H1 (cell line): ENCODE measurements around the gene ZNF716. TPM values are rescaled to one million over a fixed set of nuclear protein-coding genes. Genes with fewer than 3 reads are reported as not detected.

Source experiments
- CTCF ChIA-PET: fragments of 300-600 bp; sonication (Branson Sonifier 250); formaldehyde crosslinking; loops from one replicate; lab custom pipeline; 2021; ENCODE audit not compliant: partially characterized antibody; lab: Charles Lee
- POLR2A ChIA-PET: fragments of 300-600 bp; sonication (Branson Sonifier 250); formaldehyde crosslinking; loops from one replicate; lab custom pipeline; 2021; ENCODE audit warnings: inconsistent platforms; ENCODE audit not compliant: partially characterized antibody; lab: Charles Lee
- DNase-seq, 2 experiments: peaks; one replicate each; pipeline versions ENCODE4 v3.0.0 to v3.0.0-alpha.2; 2010 to 2022; ENCODE audit warnings: low spot score in 2 of 2, low read depth in 1 of 2, mixed read lengths in 1 of 2
- FAIRE-seq: peaks from 2 replicates; lab custom pipeline; 2011; peaks lifted over from hg19 to GRCh38; lab: Jason Lieb, UNC
- H2AFZ ChIP-seq: 2 replicates; pipeline ENCODE4 v1.8.1; 2012; ENCODE audit warnings: low read length, inconsistent platforms
- H2AK5ac ChIP-seq: 2 replicates; pipeline ENCODE4 v1.6.1; 2013; ENCODE audit warnings: low read depth, low read length
- H2BK120ac ChIP-seq: replicated peaks from 2 replicates; pipeline ENCODE3; 2013; ENCODE audit warnings: low read depth, low read length, inconsistent platforms
- H2BK12ac ChIP-seq: 2 replicates; pipeline ENCODE4 v1.6.1; 2013; ENCODE audit warnings: low read depth, low read length
- H2BK15ac ChIP-seq: 2 replicates; pipeline ENCODE4 v1.6.1; 2013; ENCODE audit warnings: low read length
- H2BK20ac ChIP-seq: 2 replicates; pipeline ENCODE4 v1.6.1; 2013; ENCODE audit warnings: low read length
- H2BK5ac ChIP-seq: 2 replicates; pipeline ENCODE4 v1.6.1; 2013; ENCODE audit warnings: low read depth, low read length
- H3K14ac ChIP-seq: 2 replicates; pipeline ENCODE4 v1.6.1; 2013; ENCODE audit warnings: inconsistent platforms; ENCODE audit not compliant: insufficient read length
- H3K18ac ChIP-seq: 2 replicates; pipeline ENCODE4 v1.6.1; 2013; ENCODE audit warnings: low read length; ENCODE audit errors: extremely low read depth
- H3K23ac ChIP-seq: 2 replicates; pipeline ENCODE4 v1.6.1; 2013; ENCODE audit warnings: inconsistent platforms; ENCODE audit not compliant: insufficient read length
- H3K23me2 ChIP-seq: 2 replicates; pipeline ENCODE4 v1.6.1; 2013; ENCODE audit warnings: low read depth, low read length
- H3K27ac ChIP-seq: 2 replicates; pipeline ENCODE4 v1.6.1; 2011; ENCODE audit warnings: low read depth, low read length, inconsistent platforms
- H3K27me3 ChIP-seq, 4 experiments: replicated peaks in 1 of 4; 1 replicate in 1 of 4; 2 replicates in 3 of 4; pipeline versions ENCODE4 v1.6.1 to v1.8.1; 2011 to 2013; ENCODE audit warnings: low read length in 3 of 4, mild to moderate bottlenecking in 3 of 4, inconsistent platforms in 2 of 4, mixed read lengths in 2 of 4, moderate library complexity in 1 of 4; ENCODE audit not compliant: control insufficient read depth in 3 of 4, insufficient read depth in 3 of 4; ENCODE audit errors: extremely low read depth in 1 of 4
- H3K36me3 ChIP-seq, 4 experiments: 2 replicates each; pipeline versions ENCODE4 v1.6.1 to v1.8.1; 2011 to 2013; ENCODE audit warnings: mild to moderate bottlenecking in 4 of 4, low read length in 3 of 4, moderate library complexity in 2 of 4, control low read depth in 1 of 4, inconsistent platforms in 1 of 4; ENCODE audit not compliant: insufficient read depth in 4 of 4, control insufficient read depth in 2 of 4
- H3K4ac ChIP-seq: replicated peaks from 2 replicates; pipeline ENCODE3; 2013; ENCODE audit warnings: low read length, low read depth, mixed read lengths, inconsistent platforms; ENCODE audit not compliant: insufficient read length
- H3K4me1 ChIP-seq, 4 experiments: replicated peaks in 1 of 4; 1 replicate in 1 of 4; 2 replicates in 3 of 4; pipeline versions ENCODE4 v1.6.1 to v1.8.1; 2011 to 2013; ENCODE audit warnings: low read length in 3 of 4, inconsistent platforms in 2 of 4, mixed read lengths in 1 of 4; ENCODE audit not compliant: insufficient read depth in 4 of 4, control insufficient read depth in 3 of 4
- H3K4me2 ChIP-seq, 2 experiments: 2 replicates each; pipeline versions ENCODE4 v1.6.1 to v1.8.1; 2011 to 2013; ENCODE audit warnings: low read depth in 2 of 2, low read length in 2 of 2, control low read depth in 1 of 2, inconsistent platforms in 1 of 2, mild to moderate bottlenecking in 1 of 2; ENCODE audit not compliant: insufficient read depth in 1 of 2
- H3K4me3 ChIP-seq, 4 experiments: fragments of 200-600, 300-600 bp in 1 of 4; sonication (generic), shearing (Covaris generic), sonication (Bioruptor Twin) in 1 of 4; 2 replicates each; pipeline versions ENCODE4 v1.5.1 to v1.8.1; 2011 to 2016; ENCODE audit warnings: low read length in 4 of 4, low read depth in 3 of 4, control low read depth in 2 of 4, inconsistent platforms in 2 of 4, mild to moderate bottlenecking in 2 of 4, mixed read lengths in 1 of 4, moderate library complexity in 1 of 4; ENCODE audit not compliant: insufficient read depth in 2 of 4; ENCODE audit errors: extremely low read depth in 1 of 4
- H3K56ac ChIP-seq: replicated peaks from 2 replicates; pipeline ENCODE3; 2013; ENCODE audit warnings: low read depth, mild to moderate bottlenecking, mixed read lengths, low read length, inconsistent platforms; ENCODE audit not compliant: insufficient read length
- H3K79me1 ChIP-seq: 2 replicates; pipeline ENCODE4 v1.6.1; 2013; ENCODE audit warnings: low read depth, low read length, control low read depth
- H3K79me2 ChIP-seq, 2 experiments: 2 replicates each; pipeline versions ENCODE4 v1.6.1 to v1.8.1; 2012 to 2013; ENCODE audit warnings: low read length in 2 of 2, mild to moderate bottlenecking in 2 of 2, inconsistent platforms in 1 of 2; ENCODE audit not compliant: insufficient read depth in 2 of 2, control insufficient read depth in 1 of 2
- H3K9ac ChIP-seq, 4 experiments: replicated peaks in 1 of 4; 1 replicate in 1 of 4; 2 replicates in 3 of 4; pipeline versions ENCODE4 v1.6.1 to v1.8.1; 2011 to 2013; ENCODE audit warnings: low read depth in 3 of 4, low read length in 3 of 4, control low read depth in 2 of 4, mild to moderate bottlenecking in 2 of 4, moderate library complexity in 2 of 4, inconsistent platforms in 1 of 4; ENCODE audit errors: extremely low read depth in 1 of 4
- H3K9me3 ChIP-seq, 2 experiments: 2 replicates each; pipeline versions ENCODE4 v1.6.1 to v1.8.1; 2012 to 2013; ENCODE audit warnings: mild to moderate bottlenecking in 2 of 2, moderate library complexity in 2 of 2, control low read depth in 1 of 2, inconsistent platforms in 1 of 2, low read depth in 1 of 2, low read length in 1 of 2, mixed read lengths in 1 of 2; ENCODE audit not compliant: insufficient read depth in 2 of 2
- H4K20me1 ChIP-seq, 2 experiments: replicated peaks in 1 of 2; 2 replicates each; pipeline versions ENCODE3 to v1.8.1; 2011 to 2013; ENCODE audit warnings: inconsistent platforms in 2 of 2, low read length in 2 of 2, mild to moderate bottlenecking in 1 of 2; ENCODE audit not compliant: insufficient read depth in 2 of 2, control insufficient read depth in 1 of 2
- H4K5ac ChIP-seq: 2 replicates; pipeline ENCODE4 v1.6.1; 2013; ENCODE audit warnings: low read length, low read depth, mixed read lengths, inconsistent platforms; ENCODE audit not compliant: insufficient read length
- H4K8ac ChIP-seq: 2 replicates; pipeline ENCODE4 v1.8.0; 2013; ENCODE audit warnings: mild to moderate bottlenecking, moderate library complexity, low read length, inconsistent platforms; ENCODE audit not compliant: insufficient read depth; ENCODE audit errors: extremely low read depth
- H4K91ac ChIP-seq: replicated peaks from 2 replicates; pipeline ENCODE3; 2013; ENCODE audit warnings: low read length, mixed read lengths, inconsistent platforms; ENCODE audit not compliant: insufficient read length
- ASH2L ChIP-seq: fragments of 200-600, 300-600 bp; sonication (generic); IDR thresholded peaks from one replicate; pipeline ENCODE4 v1.7.1; 2017; ENCODE audit warnings: low read length
- CREB1 ChIP-seq: IDR thresholded peaks from 2 replicates; pipeline ENCODE4 v1.6.1; 2012; ENCODE audit warnings: inconsistent platforms
- CTBP2 ChIP-seq: IDR thresholded peaks from 2 replicates; pipeline ENCODE4 v1.7.0; 2011; ENCODE audit warnings: borderline replicate concordance, mild to moderate bottlenecking, moderate library complexity, mixed read lengths, low read length; ENCODE audit not compliant: insufficient read depth, insufficient read length
- EGR1 ChIP-seq: IDR thresholded peaks from 2 replicates; pipeline ENCODE4 v1.6.1; 2011; ENCODE audit warnings: low read depth, low read length, borderline replicate concordance
- EZH2 ChIP-seq: fragments of 200-600 bp; sonication (generic); IDR thresholded peaks from 2 replicates; pipeline ENCODE4 v1.7.1; 2012; ENCODE audit warnings: low read depth, mild to moderate bottlenecking, moderate library complexity, low read length, inconsistent platforms; ENCODE audit not compliant: severe bottlenecking
- FOSL1 ChIP-seq: IDR thresholded peaks from 2 replicates; pipeline ENCODE4 v1.6.1; 2011; ENCODE audit warnings: mild to moderate bottlenecking, low read depth, low read length, moderate library complexity; ENCODE audit not compliant: insufficient read depth
- KDM1A ChIP-seq: fragments of 200-600, 300-600 bp; sonication (generic); IDR thresholded peaks from 2 replicates; pipeline ENCODE4 v1.7.1; 2016; ENCODE audit warnings: mild to moderate bottlenecking, low read length, borderline replicate concordance
- POLR2A ChIP-seq, 2 experiments: IDR thresholded peaks; 1 replicate in 1 of 2; 2 replicates in 1 of 2; pipeline ENCODE4 v1.6.1; 2011; ENCODE audit warnings: low read depth in 2 of 2, low read length in 2 of 2, mild to moderate bottlenecking in 2 of 2; ENCODE audit errors: control extremely low read depth in 1 of 2
- RXRA ChIP-seq: IDR thresholded peaks from 2 replicates; pipeline ENCODE4 v1.6.1; 2011; ENCODE audit warnings: low read depth, mild to moderate bottlenecking, low read length, moderate library complexity; ENCODE audit not compliant: insufficient read depth
- SUZ12 ChIP-seq: fragments of 200-600 bp; sonication (generic); IDR thresholded peaks from 2 replicates; pipeline ENCODE4 v1.6.1; 2012; ENCODE audit warnings: mild to moderate bottlenecking, inconsistent platforms, low read length, moderate library complexity, mixed read lengths
- WGBS, 2 experiments: shearing (Covaris generic) in 1 of 2; methylation state at CpG; one replicate each; pipeline versions ENCODE4 v1.1.6 to v1.1.7; 2013 to 2015; ENCODE audit warnings: low lambda C conversion rate in 2 of 2, mixed read lengths in 2 of 2, inconsistent platforms in 1 of 2, low coverage in 1 of 2, missing lambda C conversion rate in 1 of 2; ENCODE audit not compliant: insufficient replicate concordance in 2 of 2, insufficient coverage in 1 of 2, insufficient read length in 1 of 2; ENCODE audit errors: extremely low coverage in 1 of 2, missing lambda C conversion rate in 1 of 2; 5-methylcytosine and 5-hydroxymethylcytosine counted together
- polyA plus RNA-seq, 7 experiments: library from polyadenylated mRNA; depleted of rRNA in 3 of 7; stranded (reverse) in 5 of 7; unstranded in 2 of 7; fragments of >200 nt in 5 of 7; fragments of 200-250 nt in 2 of 7; gene quantifications; 1 replicate in 5 of 7; 2 replicates in 1 of 7; 4 replicates in 1 of 7; pipeline versions ENCODE4 v1.2.1 to v1.2.3, GENCODE V29; 2011 to 2013; ENCODE audit warnings: missing spikeins in 2 of 7, mixed read lengths in 2 of 7
- total RNA-seq: library from RNA; stranded (reverse); fragmentation: NEBNext Ultra II Directional; extraction: Animal tissue kit (Norgen Biotek cat#: 25700); gene quantifications from 2 replicates; pipeline ENCODE4 v1.2.1, GENCODE V29; 2021
- TF ChIP-seq, protein P1 (sequence below), 3 experiments: IDR thresholded peaks; 1 replicate in 2 of 3; 2 replicates in 1 of 3; pipeline versions ENCODE4 v1.5.1 to v1.6.1; 2011; ENCODE audit warnings: low read length in 3 of 3, mild to moderate bottlenecking in 3 of 3, inconsistent platforms in 2 of 3, low read depth in 1 of 3, moderate library complexity in 1 of 3; ENCODE audit not compliant: insufficient read depth in 1 of 3; ENCODE audit errors: control extremely low read depth in 1 of 3

Gene ZNF716
- total and polyA plus RNA-seq, 2 of the 8 experiments (the other 6 are each of a cell fraction or from before 2014, with no cell fraction given), result not detected

DNA sequence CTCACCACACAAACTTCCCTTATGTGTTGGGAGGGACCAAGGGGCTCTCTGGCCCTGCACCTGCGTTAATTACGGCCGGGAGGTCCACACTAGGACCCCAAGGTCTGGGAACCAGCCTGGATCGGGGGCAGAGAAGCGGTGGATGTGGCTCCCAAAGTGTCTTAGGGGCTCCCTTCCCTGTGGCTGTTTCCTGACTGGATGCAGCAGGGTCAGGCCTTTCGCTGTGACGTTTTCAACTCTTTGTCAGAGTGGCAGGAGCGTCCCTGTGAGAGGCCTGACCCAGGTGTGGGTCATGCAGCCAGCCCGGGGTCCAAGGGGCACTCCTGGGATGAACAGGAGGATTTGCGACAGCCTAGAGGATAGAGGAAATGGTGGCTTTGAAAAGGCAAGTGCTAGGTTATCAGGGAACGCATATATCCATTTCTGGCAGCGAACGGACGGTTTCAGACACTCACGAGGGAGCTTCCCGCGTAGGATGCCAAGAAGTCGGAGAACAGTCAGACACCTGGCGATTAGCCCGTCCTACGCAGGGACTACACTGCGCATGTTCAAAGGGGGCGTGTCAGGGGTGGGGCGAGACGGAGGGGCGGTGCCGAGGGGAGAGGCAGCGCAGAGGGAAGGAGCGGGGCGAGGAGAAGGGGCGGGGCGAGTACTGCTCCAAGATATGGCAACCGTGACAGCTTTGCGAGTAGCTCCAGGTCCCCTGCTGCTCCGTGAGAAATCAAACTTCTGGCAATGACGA, 46.2 kb upstream of the ZNF716 start:
- Histone ChIP-seq H2BK5ac (no peak overlapping the region), H4K5ac (no peak overlapping the region), H3K36me3 (no peaks in the 10 kb centered on the region; a peak in 1 of 8 replicates), H3K9ac (no peak overlapping the region), H4K8ac (no peak overlapping the region), H3K18ac (no peak overlapping the region), H2BK12ac (no peak overlapping the region), H3K27me3 (no peaks in the 10 kb centered on the region), H3K79me2 (no peaks in the 10 kb centered on the region), H2BK15ac (no peak overlapping the region), H3K4me3 (no peak overlapping the region), H3K14ac (no peak overlapping the region), H3K56ac (no peak overlapping the region), H3K4me1 (no peaks in the 10 kb centered on the region), H3K23me2 (no peaks in the 10 kb centered on the region), H3K79me1 (no peaks in the 10 kb centered on the region), H3K23ac (no peak overlapping the region), H3K9me3 (peaks cover 61 to 68% of the 10 kb centered on the region in 2 experiments), H4K20me1 (no peaks in the 10 kb centered on the region), H2AK5ac (no peak overlapping the region), H3K4me2 (no peak overlapping the region), H3K27ac (no peak overlapping the region), H2AFZ (no peak overlapping the region), H2BK20ac (no peak overlapping the region), H3K4ac (no peak overlapping the region), H2BK120ac (no peak overlapping the region), H4K91ac (no peak overlapping the region)
- TF ChIP-seq RXRA (no peak), EZH2 (no peak), EGR1 (no peak), CTBP2 (no peak), SUZ12 (no peak), POLR2A (IDR thresholded peaks at IDR 0.05; ENCODE audit: control extremely low read depth in 1 of 2, low read depth in 2 of 2, low read length in 2 of 2) (no peak), KDM1A (no peak), CREB1 (no peak), FOSL1 (no peak), ASH2L (no peak)
- TF ChIP-seq, protein P1, sequence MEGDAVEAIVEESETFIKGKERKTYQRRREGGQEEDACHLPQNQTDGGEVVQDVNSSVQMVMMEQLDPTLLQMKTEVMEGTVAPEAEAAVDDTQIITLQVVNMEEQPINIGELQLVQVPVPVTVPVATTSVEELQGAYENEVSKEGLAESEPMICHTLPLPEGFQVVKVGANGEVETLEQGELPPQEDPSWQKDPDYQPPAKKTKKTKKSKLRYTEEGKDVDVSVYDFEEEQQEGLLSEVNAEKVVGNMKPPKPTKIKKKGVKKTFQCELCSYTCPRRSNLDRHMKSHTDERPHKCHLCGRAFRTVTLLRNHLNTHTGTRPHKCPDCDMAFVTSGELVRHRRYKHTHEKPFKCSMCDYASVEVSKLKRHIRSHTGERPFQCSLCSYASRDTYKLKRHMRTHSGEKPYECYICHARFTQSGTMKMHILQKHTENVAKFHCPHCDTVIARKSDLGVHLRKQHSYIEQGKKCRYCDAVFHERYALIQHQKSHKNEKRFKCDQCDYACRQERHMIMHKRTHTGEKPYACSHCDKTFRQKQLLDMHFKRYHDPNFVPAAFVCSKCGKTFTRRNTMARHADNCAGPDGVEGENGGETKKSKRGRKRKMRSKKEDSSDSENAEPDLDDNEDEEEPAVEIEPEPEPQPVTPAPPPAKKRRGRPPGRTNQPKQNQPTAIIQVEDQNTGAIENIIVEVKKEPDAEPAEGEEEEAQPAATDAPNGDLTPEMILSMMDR (IDR thresholded peaks at IDR 0.05; ENCODE audit: control extremely low read depth in 1 of 3, insufficient read depth in 1 of 3, low read depth in 1 of 3, low read length in 3 of 3), result no peak
- POLR2A ChIA-PET, result no interaction called here
- 82% methylated on average over 22 of the region's 36 CpGs; no CpG with 5 or more reads in 1 of the 2 experiments for WGBS, 2 experiments
- CTCF ChIA-PET, result no interaction called here
- no peak for DNase-seq
- FAIRE-seq, result no peak
